DMS114 treated with DMSO at 0.1 percent for 48 hours (cell line): ENCODE measurements around the gene WDR4.
"Not testable (repeated sequence)": the region's sequence is repeated elsewhere in the genome, so short reads cannot be mapped to it uniquely, and the experiment has no call there.

Experiments
- DNase-seq: peaks from one replicate; lab custom pipeline; 2025; ENCODE audit not compliant: unreplicated experiment; lab: John Stamatoyannopoulos, UW

WDR4 gene

DNA sequence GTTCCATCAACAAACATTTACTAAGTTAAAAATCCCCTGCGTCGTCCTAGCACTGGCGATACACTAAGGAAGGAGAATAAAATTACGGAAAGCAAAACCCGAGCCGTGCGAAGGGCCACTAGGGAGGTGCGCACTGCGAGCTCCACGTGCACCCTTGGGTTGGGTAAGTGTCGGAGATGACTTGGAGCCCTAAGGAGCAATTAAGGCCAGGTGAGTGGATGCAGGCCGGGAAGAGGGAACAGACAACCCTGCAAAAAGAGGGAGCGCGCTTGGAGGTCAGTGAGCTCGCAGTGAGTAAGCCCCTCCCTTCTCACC, 704 bp downstream of the WDR4 start:
- DNase-seq = no peak

GRCh38 chr21:42875811-42876210, 3.5 kb downstream of the WDR4 start:
- not testable (repeated sequence) for DNase-seq

DNA sequence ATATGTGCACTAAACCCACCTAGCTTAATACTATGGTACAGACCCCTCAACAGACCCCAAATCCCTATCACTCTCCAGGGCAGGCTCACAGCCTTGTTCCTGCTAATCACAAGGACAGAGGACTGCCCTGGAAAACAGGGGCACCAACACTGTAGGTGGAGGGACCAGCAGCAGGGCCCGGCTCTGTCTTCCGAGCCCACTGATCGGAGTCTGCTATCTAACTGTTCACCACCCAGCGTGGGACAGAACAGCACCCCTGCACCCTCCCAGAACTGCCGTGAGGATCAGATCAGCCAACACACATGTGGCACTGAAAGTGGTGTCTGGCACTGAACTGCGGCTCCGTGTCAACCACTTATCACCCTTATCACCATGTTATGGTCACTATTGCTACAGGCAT, 6.2 kb downstream of the WDR4 start:
- DNase-seq = no peak

DNA sequence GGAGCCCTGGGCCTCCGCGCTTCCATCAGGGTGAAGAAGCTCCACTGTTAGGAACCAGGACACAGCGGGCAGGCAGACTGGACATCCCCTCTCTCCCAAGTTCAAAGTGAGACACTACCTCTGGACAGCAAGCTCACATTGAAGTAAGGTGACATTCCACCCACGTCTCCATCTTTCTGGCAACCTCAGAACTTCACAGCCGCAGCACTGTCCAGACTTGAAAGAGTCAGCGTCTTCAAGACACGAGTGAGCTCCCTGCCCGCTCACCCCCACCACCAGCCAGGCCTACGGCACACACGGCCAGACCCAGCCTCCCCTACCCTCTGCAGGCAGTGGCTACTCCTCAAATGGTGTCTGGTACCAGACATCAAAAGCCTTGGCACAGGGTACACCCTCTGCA, 11.1 kb downstream of the WDR4 start:
- no peak for DNase-seq

DNA sequence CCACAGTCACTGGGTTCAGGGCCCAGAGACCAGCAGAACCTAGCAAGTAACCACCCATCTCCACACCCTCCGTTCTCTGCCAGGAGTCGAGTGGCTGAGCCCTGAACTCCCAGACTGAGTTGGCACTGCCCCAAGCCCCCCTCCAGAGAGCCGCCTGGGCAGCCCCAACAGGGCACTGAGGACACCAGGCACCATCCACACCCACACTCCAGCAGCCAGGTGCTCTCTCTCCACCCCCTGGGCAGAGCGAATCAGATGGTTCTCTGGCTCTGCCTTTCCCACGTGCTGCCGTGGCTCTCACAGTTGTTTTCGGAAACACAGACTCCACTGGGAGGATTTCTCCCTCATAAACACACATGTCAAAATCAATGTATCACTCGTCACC, 13.6 kb downstream of the WDR4 start:
- no peak for DNase-seq

DNA sequence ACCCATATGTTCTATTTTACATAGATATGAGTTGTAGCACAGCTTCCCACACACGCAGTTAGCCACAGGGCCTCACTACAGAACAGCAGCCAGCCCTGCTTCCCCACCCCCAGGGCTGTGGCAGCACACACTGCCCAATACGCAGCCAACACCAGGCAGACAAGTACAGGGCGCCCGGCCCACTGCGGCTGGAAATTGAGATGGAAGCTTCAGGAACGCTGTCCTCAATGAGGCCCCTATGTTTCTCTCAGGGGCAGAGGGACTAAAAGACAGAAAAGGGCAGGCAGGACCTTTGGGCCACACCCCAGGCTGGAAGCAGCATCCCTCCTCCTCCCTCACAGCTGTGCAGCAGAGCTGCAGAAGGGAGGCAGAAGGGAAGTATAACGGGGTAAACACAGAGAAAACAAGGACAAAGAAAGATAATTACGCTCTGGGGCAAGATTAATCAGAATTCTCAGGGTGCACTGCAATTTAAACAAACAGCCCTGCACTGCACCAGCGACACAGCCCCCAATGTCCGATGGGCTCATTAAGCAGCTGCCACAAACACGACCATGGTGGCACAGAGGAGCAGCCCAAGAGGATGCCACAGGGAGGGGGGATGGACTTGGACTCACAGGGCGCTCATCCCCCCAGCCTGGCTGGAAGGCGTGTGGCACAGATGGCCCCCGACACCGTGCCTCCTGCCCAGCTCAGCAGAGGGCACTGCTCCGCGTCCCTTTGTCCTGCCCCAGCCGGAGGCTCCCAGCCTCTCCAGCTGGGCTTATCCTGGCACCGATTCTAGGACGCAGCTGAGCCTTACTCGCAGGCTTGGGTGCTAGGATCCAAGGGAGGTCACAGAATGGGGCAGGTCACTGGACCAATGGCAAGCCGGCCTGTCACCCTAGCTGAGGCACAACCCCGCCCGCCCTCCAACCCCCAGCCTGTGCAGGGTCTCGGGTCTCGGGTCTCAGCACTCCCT, 14.2 kb downstream of the WDR4 start:
- DNase-seq = no peak

GRCh38 chr21:42864286-42864685, 15.1 kb downstream of the WDR4 start:
- DNase-seq = no peak

- DNase-seq = no peak
Measured at GRCh38 chr21:42863504-42863870, 15.9 kb downstream of the WDR4 start.

GRCh38 chr21:42862774-42863503, 16.4 kb downstream of the WDR4 start:
- DNase-seq = no peak

GRCh38 chr21:42861848-42862400, 17.4 kb downstream of the WDR4 start:
- no peak for DNase-seq

GRCh38 chr21:42861311-42861847, 18.0 kb downstream of the WDR4 start:
- no peak for DNase-seq

DNA sequence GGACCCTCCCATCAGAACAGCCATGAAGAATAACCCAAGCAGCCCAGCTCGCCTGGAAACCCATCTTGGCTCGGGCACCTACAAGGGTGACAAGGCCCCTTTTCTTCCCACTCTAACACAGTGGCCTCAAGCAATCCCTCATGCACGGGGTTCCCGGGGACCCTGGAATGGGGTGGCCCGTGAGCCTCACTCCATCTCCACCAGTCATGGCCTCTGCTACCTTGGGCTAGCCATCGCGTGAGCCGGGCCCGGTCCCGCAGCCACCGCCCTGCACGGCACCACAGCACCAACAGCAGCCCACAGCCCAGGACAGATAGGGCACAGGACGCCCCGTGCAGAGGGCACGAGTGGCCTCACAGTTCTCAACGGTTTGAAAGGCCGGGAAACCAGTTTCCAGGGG, 19.0 kb downstream of the WDR4 start:
- no peak for DNase-seq

DNA sequence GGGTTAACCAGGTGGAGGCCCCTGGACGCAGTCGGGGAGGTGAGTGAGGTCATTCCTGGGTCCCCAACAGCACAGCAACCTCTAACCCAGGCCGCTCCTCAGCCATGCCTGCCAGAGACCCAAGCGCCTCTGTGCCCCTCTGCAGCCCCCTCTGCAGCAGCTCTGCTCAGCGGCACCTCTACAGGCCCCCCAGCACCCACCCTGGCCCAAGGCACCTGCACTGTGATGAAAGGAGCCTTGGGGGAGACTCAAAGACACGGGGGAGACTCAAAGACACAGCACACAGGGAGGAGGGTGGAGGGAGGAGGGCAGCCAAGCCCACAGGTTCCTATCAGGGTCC, 19.5 kb downstream of the WDR4 start:
- DNase-seq = no peak

GRCh38 chr21:42858957-42859890, 20.1 kb downstream of the WDR4 start:
- DNase-seq = no peak

- no peak for DNase-seq
Measured at GRCh38 chr21:42858185-42858847, 21.0 kb downstream of the WDR4 start.

DNA sequence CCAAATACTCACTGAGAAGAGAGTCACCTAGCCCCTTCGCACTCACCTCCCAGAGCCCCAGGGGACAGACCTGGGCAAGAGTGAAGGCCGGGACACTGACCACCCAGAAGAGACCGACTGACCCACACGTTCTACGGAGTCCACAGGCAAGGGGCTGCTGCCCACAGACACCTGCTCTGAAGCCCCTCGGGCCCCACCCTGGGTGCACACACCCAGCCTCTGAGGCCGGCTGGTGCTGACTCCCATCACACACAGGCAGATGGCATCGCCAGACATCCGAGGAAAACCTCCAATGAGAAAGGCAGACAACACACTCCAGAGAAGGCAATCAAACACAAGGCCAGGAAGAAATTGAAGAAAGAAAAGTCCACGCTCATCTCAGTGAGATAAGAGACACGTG, 22.1 kb downstream of the WDR4 start:
- no peak for DNase-seq

- no peak for DNase-seq
Measured at GRCh38 chr21:42855937-42856335, 23.4 kb downstream of the WDR4 start.

DNA sequence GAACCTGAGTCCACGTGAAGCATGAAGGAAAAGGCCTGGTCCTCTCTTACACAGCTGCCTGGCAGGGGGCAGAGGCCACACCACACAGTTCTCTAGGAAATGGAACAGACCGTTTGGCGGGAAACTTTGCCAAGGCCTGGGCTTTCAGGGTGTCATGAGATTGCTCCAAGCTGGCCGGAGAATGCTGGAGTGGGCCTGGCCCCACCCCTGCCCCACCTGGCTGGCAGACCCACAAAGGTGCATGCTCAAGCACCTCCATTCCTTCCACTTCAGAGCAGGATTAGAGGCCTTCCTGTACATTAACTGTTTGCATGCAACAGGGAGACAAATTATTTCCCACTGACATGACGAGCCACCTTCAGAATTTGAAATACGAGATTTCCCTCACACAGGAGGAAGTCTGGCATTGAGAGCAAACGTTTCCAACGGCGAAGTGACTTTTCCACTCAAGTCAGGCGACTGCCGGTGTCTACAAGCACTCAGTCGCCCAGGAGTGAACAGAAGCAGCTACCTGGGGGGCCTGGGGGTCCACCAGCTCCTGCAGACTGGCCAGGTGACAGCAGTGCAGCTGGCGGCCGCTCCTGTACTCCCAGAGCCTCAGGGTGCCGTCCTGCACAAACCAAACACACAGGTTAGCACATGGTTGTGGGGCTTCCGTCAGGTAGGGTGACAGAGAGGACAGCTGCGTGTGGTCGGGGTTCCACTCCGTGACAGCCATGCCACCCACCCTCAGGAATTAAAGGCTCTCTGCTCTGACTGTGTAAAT, 24.0 kb downstream of the WDR4 start:
- DNase-seq = no peak

- no peak for DNase-seq
Measured at GRCh38 chr21:42854246-42855010, 24.9 kb downstream of the WDR4 start.
